ENCODE results near the gene FAM241A.

FAM241A gene

DNA sequence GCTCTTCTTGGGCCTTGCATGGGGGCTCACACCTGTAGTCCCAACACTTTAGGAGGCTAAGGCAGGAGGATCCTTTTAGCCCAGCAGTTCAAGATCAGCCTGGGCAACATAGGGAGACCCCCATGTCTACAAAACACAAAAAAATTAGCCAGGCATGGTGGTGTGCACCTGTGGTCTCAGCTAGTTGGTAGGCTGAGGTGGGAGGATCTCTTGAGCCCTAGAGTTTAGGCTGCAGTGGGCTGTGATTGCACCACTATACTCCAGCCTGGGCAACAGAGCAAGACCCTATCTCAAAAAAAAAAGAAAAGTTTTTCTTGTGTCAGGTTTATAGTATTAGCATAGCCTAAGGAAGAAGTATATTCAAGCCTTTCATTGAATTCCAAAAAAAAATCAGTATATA, 30.8 kb upstream of the FAM241A start:
- no peak for TF ChIP-seq FOXK2 (IDR thresholded peaks at IDR 0.05)
- TF ChIP-seq, protein P1, sequence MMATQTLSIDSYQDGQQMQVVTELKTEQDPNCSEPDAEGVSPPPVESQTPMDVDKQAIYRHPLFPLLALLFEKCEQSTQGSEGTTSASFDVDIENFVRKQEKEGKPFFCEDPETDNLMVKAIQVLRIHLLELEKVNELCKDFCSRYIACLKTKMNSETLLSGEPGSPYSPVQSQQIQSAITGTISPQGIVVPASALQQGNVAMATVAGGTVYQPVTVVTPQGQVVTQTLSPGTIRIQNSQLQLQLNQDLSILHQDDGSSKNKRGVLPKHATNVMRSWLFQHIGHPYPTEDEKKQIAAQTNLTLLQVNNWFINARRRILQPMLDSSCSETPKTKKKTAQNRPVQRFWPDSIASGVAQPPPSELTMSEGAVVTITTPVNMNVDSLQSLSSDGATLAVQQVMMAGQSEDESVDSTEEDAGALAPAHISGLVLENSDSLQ (IDR thresholded peaks at IDR 0.05), result no peak
- no peak for TF ChIP-seq ZNF384 (IDR thresholded peaks at IDR 0.05)
- TF ChIP-seq SUZ12 (IDR thresholded peaks at IDR 0.05), result no peak
- TF ChIP-seq L3MBTL2 (conservative IDR thresholded peaks at IDR 0.05), result no peak
- no peak for TF ChIP-seq ELF4 (IDR thresholded peaks at IDR 0.05)
- no peak for TF ChIP-seq SP1 (IDR thresholded peaks at IDR 0.05)
- no peak for TF ChIP-seq HDGF (IDR thresholded peaks at IDR 0.05; ENCODE audit: borderline replicate concordance)
- no peak for TF ChIP-seq BHLHE40 (IDR thresholded peaks at IDR 0.05; ENCODE audit: borderline replicate concordance)
- no peak for TF ChIP-seq ARNT (IDR thresholded peaks at IDR 0.05)
- ChIA-PET CTCF (no interaction called here), POLR2A (interaction anchor here (0.6 kb wide), 1 partner anchor 32 kb away, joined by 3 read pairs; no protein-coding TSS in a partner anchor)
- no peak for DNase-seq (ENCODE audit: extremely low spot score)

DNA sequence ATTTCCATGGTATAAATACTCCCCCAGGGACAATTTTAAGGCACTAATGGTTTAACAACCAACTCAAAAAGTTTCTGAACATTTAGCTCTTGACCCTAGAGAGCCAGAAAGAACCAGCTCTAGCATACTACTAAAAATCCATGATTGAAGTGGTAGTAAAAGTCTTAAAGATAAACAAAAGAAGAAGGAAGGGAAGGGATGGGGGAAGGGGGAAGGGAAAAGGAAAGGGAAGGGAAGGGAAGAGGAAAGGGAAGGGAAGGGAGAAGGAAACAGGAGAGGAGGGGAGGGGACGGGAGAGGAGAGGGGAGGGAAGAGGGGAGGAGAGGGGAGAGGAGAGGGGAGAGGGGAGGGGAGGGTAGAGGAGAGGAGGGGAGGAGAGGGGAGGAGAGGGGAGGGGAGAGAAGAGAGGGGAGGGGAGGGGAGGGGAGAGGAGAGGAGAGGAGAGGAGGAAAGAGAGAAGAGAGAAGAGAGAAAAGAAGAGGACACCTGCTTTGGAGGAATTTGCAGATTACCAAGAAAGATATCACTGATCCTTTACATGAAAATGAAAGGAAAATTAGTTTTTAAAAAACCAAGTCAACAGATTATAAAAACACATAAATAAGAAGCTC, 26.4 kb upstream of the FAM241A start:
- POLR2A ChIA-PET, result no interaction called here
- DNase-seq (ENCODE audit: extremely low spot score), result no peak
- TF ChIP-seq TARDBP (IDR thresholded peaks at IDR 0.05) (no peak), SP1 (IDR thresholded peaks at IDR 0.05) (no peak)
- CTCF ChIA-PET, result interaction anchor here (0.7 to 1.3 kb wide), 2 partner anchors 15 to 25 kb away, joined by 3 to 4 read pairs; no protein-coding TSS in a partner anchor

DNA sequence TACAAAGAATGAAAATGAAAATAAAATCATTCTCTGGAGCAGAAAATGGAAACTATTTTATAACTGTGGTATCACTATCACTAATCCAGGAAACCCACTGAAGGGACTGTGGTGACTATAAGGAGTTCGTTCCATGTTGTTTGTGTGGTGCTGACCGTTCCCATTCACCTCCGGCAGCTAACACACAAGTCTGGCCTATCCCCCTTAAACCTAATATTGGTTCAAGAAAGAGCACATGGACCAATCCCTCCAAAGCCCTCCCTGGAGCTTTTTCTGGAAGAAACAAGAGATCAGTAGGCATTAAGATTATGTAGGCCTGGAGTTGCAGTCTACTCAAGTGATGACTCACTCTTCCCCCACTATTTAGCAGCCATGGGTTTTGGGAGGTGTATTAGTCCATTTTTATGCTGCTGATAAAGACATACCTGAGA, 25.9 kb upstream of the FAM241A start:
- no peak for TF ChIP-seq L3MBTL2 (conservative IDR thresholded peaks at IDR 0.05)
- DNase-seq (ENCODE audit: extremely low spot score), result no peak
- ChIA-PET CTCF (interaction anchor here (0.7 to 1.3 kb wide), 2 partner anchors 14 to 25 kb away, joined by 3 to 4 read pairs; no protein-coding TSS in a partner anchor), POLR2A (no interaction called here)

DNA sequence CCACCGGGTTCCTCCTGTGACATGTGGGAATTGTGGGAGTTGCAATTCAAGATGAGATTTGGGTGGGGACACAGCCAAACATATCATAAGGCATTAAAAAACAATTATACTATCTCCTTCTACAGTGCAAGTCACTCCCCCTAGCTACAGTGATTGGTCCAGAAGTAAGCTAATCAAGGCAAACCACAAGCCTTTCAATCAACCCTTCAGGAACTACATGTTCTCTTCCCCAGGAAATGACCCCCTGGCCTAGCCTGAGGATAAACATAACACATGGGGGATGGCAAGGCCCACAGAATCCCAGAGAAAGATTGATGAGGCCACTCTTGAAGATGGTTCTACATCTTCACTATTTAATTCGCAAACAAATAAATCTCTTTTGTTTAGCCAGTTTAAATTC, 25.2 kb upstream of the FAM241A start:
- CTCF ChIA-PET, result interaction anchor here (1.3 kb wide), 1 partner anchor 14 kb away, joined by 3 read pairs; no protein-coding TSS in a partner anchor
- no peak for DNase-seq (ENCODE audit: extremely low spot score)
- POLR2A ChIA-PET, result no interaction called here
- no peak for TF ChIP-seq TARDBP (IDR thresholded peaks at IDR 0.05)
- TF ChIP-seq BHLHE40 (IDR thresholded peaks at IDR 0.05; ENCODE audit: borderline replicate concordance), result no peak
- TF ChIP-seq ARNT (IDR thresholded peaks at IDR 0.05), result no peak
- TF ChIP-seq ELF4 (IDR thresholded peaks at IDR 0.05), result no peak
- TF ChIP-seq HDGF (IDR thresholded peaks at IDR 0.05; ENCODE audit: borderline replicate concordance), result no peak
- no peak for TF ChIP-seq LEF1 (IDR thresholded peaks at IDR 0.05; ENCODE audit: borderline replicate concordance)
- TF ChIP-seq CTBP1 (IDR thresholded peaks at IDR 0.05; ENCODE audit: borderline replicate concordance), result no peak
- TF ChIP-seq FOXK2 (IDR thresholded peaks at IDR 0.05), result no peak
- TF ChIP-seq FOXM1 (IDR thresholded peaks at IDR 0.05; ENCODE audit: borderline replicate concordance), result no peak
- no peak for TF ChIP-seq L3MBTL2 (conservative IDR thresholded peaks at IDR 0.05)
- TF ChIP-seq NFRKB (IDR thresholded peaks at IDR 0.05), result no peak
- no peak for TF ChIP-seq ZNF384 (IDR thresholded peaks at IDR 0.05)
- no peak for TF ChIP-seq SP1 (IDR thresholded peaks at IDR 0.05)
- no peak for TF ChIP-seq FOXA1 (IDR thresholded peaks at IDR 0.05)
- TF ChIP-seq SUZ12 (IDR thresholded peaks at IDR 0.05), result no peak
- TF ChIP-seq, protein P1 (IDR thresholded peaks at IDR 0.05), result no peak

DNA sequence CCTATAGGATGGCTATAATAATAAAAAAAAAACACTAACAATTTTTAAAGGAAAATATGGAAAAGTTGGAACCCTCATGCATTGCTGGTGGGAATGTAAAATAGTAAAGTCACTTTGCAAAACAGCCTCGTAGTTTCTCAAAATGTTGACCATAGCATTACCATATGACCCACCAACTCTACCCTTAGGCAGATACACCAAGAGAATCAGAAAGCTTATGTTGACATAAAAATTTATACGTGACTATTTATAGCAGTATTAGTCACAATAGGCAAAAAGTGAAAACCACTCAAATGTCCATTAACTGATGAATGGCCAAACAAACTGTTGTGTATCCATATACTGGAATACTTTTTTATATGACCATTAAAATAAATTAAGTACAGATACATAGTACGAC, 19.8 kb upstream of the FAM241A start:
- POLR2A ChIA-PET, result no interaction called here
- CTCF ChIA-PET, result interaction anchor here (0.5 kb wide), 1 partner anchor 25 kb away, joined by 4 read pairs; no protein-coding TSS in a partner anchor
- DNase-seq (ENCODE audit: extremely low spot score), result no peak
- no peak for TF ChIP-seq FOXA1 (IDR thresholded peaks at IDR 0.05)
- TF ChIP-seq ZNF384 (IDR thresholded peaks at IDR 0.05), result no peak

DNA sequence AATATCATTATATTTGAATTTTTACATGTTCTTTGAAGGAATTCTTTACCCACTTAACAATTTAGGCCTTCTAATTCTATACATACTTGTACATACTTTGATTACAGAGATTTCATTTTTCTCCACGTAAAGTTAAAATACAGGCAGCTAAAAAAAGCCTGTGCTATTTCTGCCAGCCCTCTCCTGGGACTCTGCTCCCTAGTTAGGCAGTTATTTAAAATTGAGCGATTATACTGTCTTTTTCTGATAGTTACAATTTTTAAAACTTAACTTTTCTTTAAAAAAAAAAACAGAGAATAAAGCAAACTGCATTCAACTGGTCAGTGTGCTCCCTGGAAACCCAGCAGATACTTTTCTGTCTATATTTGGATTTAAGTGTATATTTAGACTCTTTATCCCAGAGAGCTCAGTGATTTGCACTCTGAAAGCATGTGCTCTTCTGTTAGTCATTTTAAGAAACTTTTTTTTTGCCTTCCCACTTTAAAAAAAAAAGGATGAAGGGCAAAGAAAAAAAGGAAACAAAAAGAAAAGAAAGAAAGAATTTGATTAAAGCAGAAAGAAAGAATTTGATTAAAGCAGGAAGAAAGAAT, 18.1 kb upstream of the FAM241A start:
- TF ChIP-seq FOXK2 (IDR thresholded peaks at IDR 0.05), result no peak
- no peak for DNase-seq (ENCODE audit: extremely low spot score)
- ChIA-PET CTCF (interaction anchor here (1.0 kb wide), 1 partner anchor 27 kb away, joined by 3 read pairs; no protein-coding TSS in a partner anchor), POLR2A (no interaction called here)

GRCh38 chr4:112127803-112128202, 17.5 kb upstream of the FAM241A start:
- TF ChIP-seq FOXK2 (IDR thresholded peaks at IDR 0.05) (no peak), ELF4 (IDR thresholded peaks at IDR 0.05) (no peak), CTBP1 (IDR thresholded peaks at IDR 0.05; ENCODE audit: borderline replicate concordance) (no peak), TARDBP (IDR thresholded peaks at IDR 0.05) (no peak), L3MBTL2 (conservative IDR thresholded peaks at IDR 0.05) (no peak), ZNF384 (IDR thresholded peaks at IDR 0.05) (no peak), FOXM1 (IDR thresholded peaks at IDR 0.05; ENCODE audit: borderline replicate concordance) (no peak), LEF1 (IDR thresholded peaks at IDR 0.05; ENCODE audit: borderline replicate concordance) (no peak), SP1 (IDR thresholded peaks at IDR 0.05) (no peak), FOXA1 (IDR thresholded peaks at IDR 0.05) (no peak), NFRKB (IDR thresholded peaks at IDR 0.05) (no peak), HDGF (IDR thresholded peaks at IDR 0.05; ENCODE audit: borderline replicate concordance) (no peak), ARNT (IDR thresholded peaks at IDR 0.05) (no peak), BHLHE40 (IDR thresholded peaks at IDR 0.05; ENCODE audit: borderline replicate concordance) (no peak), SUZ12 (IDR thresholded peaks at IDR 0.05) (no peak)
- TF ChIP-seq, protein P1 (IDR thresholded peaks at IDR 0.05), result no peak
- POLR2A ChIA-PET, result no interaction called here
- no peak for DNase-seq (ENCODE audit: extremely low spot score)
- CTCF ChIA-PET, result interaction anchor here (1.7 to 2.1 kb wide), 2 partner anchors 28 to 29 kb away, joined by 4 to 5 read pairs; no protein-coding TSS in a partner anchor
